Tibial artery (tissue), 4 donors: ENCODE data around the gene HRH2.

Source experiments
- DNase-seq, 2 donors: peaks; one replicate each; pipeline ENCODE4 v3.0.0-alpha.2; 2019
- H3K27ac ChIP-seq, 2 donors: fragments of 200-600 bp; sonication (generic) in 1 of 2; 1 replicate in 1 of 2; 2 replicates in 1 of 2; pipeline ENCODE4 v1.5.1; 2018 to 2019; ENCODE audit warnings: mild to moderate bottlenecking in 1 of 2
- H3K27me3 ChIP-seq, 2 donors: fragments of 200-600 bp; sonication (generic) in 1 of 2; one replicate each; pipeline versions ENCODE4 v1.5.1 to v1.6.0; 2016 to 2019
- H3K36me3 ChIP-seq, 3 donors: fragments of 200-600 bp; sonication (generic) in 2 of 3; one replicate each; pipeline ENCODE4 v1.5.1; 2016 to 2019; ENCODE audit warnings: mild to moderate bottlenecking in 2 of 3
- H3K4me1 ChIP-seq, 4 donors: fragments of 200-600 bp; sonication (generic) in 2 of 4; 1 replicate in 3 of 4; 2 replicates in 1 of 4; pipeline ENCODE4 v1.5.1; 2016 to 2019
- H3K4me3 ChIP-seq, 2 donors: fragments of 200-600 bp; sonication (generic) in 1 of 2; 1 replicate in 1 of 2; 2 replicates in 1 of 2; pipeline ENCODE4 v1.5.1; 2018 to 2019; ENCODE audit warnings: mild to moderate bottlenecking in 2 of 2
- H3K9me3 ChIP-seq, 3 donors: fragments of 200-600 bp; sonication (generic) in 1 of 3; one replicate each; pipeline ENCODE4 v1.5.1; 2016 to 2019
- intact Hi-C: fragments of 100-400 bp; cut with DNase I; formaldehyde crosslinking; loops from one replicate; pipeline ENCODE4 v1.15.0; 2023; ENCODE audit warnings: low total_unique reads
- TF ChIP-seq, protein P1 (sequence below), 2 experiments: fragments of 200-600 bp in 1 of 2; fragments of 450-650 bp in 1 of 2; IDR thresholded peaks; one replicate each; pipeline ENCODE4 v1.5.1; 2017 to 2019; ENCODE audit warnings: antibody characterized with exemption in 2 of 2, mild to moderate bottlenecking in 1 of 2, moderate library complexity in 1 of 2

The HRH2 gene

DNA sequence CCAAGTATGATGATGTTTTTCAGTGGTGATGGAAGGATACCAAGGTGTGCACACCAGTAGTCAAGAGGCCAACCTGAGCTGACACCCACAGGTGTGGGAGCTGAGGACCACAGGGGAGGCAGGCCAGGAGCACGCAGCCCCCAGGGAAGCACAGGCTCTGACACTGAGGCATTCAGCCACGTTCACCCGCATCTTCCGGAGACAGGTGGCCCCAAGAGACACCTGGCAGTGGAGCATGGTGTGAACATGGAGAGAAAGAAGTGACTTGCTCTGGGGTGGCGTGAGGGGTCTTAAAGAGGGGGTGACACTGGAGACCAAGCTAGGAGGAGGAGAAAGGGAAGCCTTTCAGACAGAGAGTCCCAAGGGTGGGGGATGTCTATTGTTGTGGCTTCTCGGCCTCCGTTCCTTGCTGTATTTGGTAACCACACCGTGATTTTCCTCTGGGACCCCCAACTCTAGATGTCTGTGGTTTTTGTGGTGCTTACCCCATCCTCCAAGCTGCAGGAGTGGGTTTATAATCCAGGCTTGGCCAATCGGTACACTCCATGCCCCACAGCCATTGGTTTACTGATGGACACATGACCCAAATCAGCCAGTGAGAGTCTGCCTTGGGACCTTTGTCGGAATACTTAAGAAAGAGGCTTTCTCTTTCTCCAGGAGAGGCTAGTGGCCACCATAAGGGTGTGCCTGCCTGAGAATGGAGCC is 84.6 kb downstream of the HRH2 start:
- no peaks in the 10 kb centered on the region for H3K36me3 ChIP-seq
- H3K27me3 ChIP-seq = peaks cover 0 to 12% of the 10 kb centered on the region in 2 donors
- no peaks in the 10 kb centered on the region for H3K4me1 ChIP-seq
- TF ChIP-seq, protein P1, sequence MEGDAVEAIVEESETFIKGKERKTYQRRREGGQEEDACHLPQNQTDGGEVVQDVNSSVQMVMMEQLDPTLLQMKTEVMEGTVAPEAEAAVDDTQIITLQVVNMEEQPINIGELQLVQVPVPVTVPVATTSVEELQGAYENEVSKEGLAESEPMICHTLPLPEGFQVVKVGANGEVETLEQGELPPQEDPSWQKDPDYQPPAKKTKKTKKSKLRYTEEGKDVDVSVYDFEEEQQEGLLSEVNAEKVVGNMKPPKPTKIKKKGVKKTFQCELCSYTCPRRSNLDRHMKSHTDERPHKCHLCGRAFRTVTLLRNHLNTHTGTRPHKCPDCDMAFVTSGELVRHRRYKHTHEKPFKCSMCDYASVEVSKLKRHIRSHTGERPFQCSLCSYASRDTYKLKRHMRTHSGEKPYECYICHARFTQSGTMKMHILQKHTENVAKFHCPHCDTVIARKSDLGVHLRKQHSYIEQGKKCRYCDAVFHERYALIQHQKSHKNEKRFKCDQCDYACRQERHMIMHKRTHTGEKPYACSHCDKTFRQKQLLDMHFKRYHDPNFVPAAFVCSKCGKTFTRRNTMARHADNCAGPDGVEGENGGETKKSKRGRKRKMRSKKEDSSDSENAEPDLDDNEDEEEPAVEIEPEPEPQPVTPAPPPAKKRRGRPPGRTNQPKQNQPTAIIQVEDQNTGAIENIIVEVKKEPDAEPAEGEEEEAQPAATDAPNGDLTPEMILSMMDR (IDR thresholded peaks at IDR 0.05) = no peak
- no peaks in the 10 kb centered on the region for H3K9me3 ChIP-seq
- no peak for DNase-seq
- H3K4me3 ChIP-seq = no peak overlapping the region
- H3K27ac ChIP-seq = no peak overlapping the region
- intact Hi-C loops = no loop called here

DNA sequence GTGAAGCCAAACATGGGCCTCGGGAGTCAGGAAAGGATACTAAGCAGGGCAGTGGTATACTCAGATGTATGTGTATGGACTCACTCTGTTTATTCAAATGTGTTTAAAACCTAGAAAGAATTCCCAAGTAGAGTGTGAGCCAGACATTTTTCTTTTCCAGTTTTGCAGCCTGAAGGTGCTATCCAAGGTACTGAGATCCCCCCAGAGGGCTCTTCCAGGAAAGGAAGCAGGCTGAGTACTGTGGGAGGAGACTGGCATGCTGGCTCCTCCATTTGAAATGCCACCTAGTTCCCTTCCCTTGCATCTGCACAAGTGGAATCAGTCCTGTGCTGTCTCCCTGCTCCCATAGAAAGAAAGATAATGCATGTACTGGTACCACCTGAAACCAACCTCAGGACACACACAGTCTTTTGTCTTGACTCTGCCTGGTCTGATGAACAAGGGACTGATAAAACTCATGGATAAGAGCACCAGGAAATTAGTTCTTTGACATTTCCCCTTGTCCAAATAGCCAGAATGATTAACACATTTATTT is 85.9 kb downstream of the HRH2 start:
- intact Hi-C loops = no loop called here
- Histone ChIP-seq H3K4me1 (no peaks in the 10 kb centered on the region), H3K27ac (no peak overlapping the region), H3K36me3 (no peaks in the 10 kb centered on the region), H3K4me3 (no peak overlapping the region), H3K27me3 (peaks cover 0 to 10% of the 10 kb centered on the region in 2 donors), H3K9me3 (no peaks in the 10 kb centered on the region)
- TF ChIP-seq, protein P1 (IDR thresholded peaks at IDR 0.05) = no peak
- no peak for DNase-seq

DNA sequence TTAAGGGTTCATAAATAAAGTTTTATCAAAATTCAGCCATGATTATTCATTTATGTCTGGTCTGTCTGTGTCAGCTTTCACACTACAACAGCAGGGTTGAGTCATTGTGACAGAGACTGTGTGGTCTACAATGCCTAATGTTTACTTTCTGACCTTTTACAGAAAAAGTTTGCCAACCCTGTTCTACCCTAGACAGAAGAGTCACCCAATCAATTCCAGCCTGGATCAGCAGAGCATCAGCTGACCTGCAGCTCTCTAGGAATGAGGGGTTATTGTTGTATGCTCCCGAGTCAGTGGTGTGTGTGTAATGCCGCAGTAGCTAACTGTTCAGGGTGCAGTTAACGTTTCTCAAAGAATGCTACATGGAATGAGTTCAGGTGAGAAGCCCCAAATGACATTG is 87.3 kb downstream of the HRH2 start:
- Histone ChIP-seq H3K36me3 (no peaks in the 10 kb centered on the region), H3K4me3 (no peak overlapping the region), H3K4me1 (no peaks in the 10 kb centered on the region), H3K9me3 (no peaks in the 10 kb centered on the region), H3K27me3 (peaks cover 0 to 19% of the 10 kb centered on the region in 2 donors), H3K27ac (no peak overlapping the region)
- TF ChIP-seq, protein P1 (IDR thresholded peaks at IDR 0.05) = no peak
- DNase-seq = no peak
- intact Hi-C loops = no loop called here

DNA sequence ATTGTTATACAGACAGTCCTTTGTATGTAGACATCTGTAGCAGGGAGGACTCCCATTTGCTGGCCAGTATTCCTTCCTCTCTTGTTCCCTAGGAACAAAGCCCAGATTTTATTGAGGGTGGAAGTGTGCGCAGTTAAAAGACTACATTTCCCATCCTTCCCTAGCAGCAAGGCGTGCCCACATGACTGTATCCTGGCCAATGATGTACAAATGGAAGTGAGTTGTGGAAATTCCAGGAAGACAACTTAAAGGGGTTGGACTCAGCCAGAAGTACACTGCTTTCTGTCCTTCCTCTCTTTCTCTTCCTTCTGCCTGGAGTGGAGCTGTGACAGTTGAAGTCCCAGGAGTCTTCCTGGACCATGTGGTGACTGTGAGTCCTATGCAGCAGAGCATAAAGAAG is 89.0 kb downstream of the HRH2 start:
- TF ChIP-seq, protein P1 (IDR thresholded peaks at IDR 0.05) = no peak
- no peak overlapping the region for H3K27ac ChIP-seq
- H3K36me3 ChIP-seq = no peaks in the 10 kb centered on the region
- intact Hi-C loops = no loop called here
- H3K4me3 ChIP-seq = no peak overlapping the region
- no peak for DNase-seq
- H3K9me3 ChIP-seq = no peaks in the 10 kb centered on the region
- no peaks in the 10 kb centered on the region for H3K4me1 ChIP-seq
- peaks cover 0 to 33% of the 10 kb centered on the region in 2 donors for H3K27me3 ChIP-seq

DNA sequence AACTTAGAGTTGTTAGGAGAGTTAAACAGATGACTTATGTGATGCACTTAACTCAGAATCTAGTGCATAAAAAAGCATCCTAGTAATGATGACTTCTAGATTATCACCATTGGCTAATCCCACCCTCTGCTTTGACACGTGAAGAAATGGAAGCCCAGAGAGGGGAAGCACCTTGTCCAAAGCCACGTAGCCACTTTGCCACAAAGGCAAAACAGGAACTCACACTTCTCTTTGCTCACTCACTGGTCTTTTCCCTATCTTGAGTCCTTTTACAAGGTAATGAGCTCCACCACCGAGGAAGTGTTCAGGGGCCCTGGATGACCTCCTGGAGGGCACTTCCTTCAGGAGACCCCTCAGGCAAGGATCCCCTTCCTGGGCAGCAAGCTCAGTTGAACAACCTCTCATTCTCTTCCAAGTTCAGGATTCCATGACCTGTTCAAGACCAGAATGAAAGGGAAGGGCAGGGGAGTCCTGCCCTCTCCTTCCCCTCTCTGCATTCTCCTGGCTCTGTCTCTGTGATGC is 89.7 kb downstream of the HRH2 start:
- no peak overlapping the region for H3K27ac ChIP-seq
- H3K9me3 ChIP-seq = no peaks in the 10 kb centered on the region
- no peaks in the 10 kb centered on the region for H3K36me3 ChIP-seq
- H3K27me3 ChIP-seq = peaks cover 0 to 35% of the 10 kb centered on the region in 2 donors
- intact Hi-C loops = no loop called here
- no peak for DNase-seq
- TF ChIP-seq, protein P1 (IDR thresholded peaks at IDR 0.05) = no peak
- no peaks in the 10 kb centered on the region for H3K4me1 ChIP-seq
- H3K4me3 ChIP-seq = no peak overlapping the region
